HepG2 (cell line): ENCODE data around the gene HSD11B2. TPM values are rescaled to one million over a fixed set of nuclear protein-coding genes. Genes with fewer than 3 reads are reported as not detected.

Experiments used
- ARNTL ChIP-seq: sonication (generic); formaldehyde crosslinking; IDR thresholded peaks from 2 replicates; pipeline ENCODE4 v1.4.0; 2020; ENCODE audit warnings: mild to moderate bottlenecking, missing genetic modification reagents
- CBX2 ChIP-seq, 2 experiments: fragments of 200-600 bp in 1 of 2; sonication (generic); formaldehyde crosslinking in 1 of 2; IDR thresholded peaks; 2 replicates each; pipeline versions ENCODE4 v1.7.0 to v1.8.1; 2018 to 2022; ENCODE audit warnings: low read depth in 2 of 2, low read length in 1 of 2, mild to moderate bottlenecking in 1 of 2, missing genetic modification reagents in 1 of 2
- DPF2 ChIP-seq: sonication (generic); formaldehyde crosslinking; IDR thresholded peaks from 2 replicates; pipeline ENCODE4 v1.4.0; 2020; ENCODE audit warnings: mild to moderate bottlenecking, low read depth, missing genetic modification reagents, borderline replicate concordance
- ESRRA ChIP-seq: sonication (generic); formaldehyde crosslinking; IDR thresholded peaks from 2 replicates; pipeline ENCODE4 v1.5.1; 2020; ENCODE audit warnings: mild to moderate bottlenecking, low read depth, missing genetic modification reagents
- HCFC1 ChIP-seq: fragments of 150-350 bp; IDR thresholded peaks from 2 replicates; pipeline ENCODE4 v1.6.1; 2014; ENCODE audit warnings: low read depth, low read length
- IRF1 ChIP-seq: sonication (generic); formaldehyde crosslinking; IDR thresholded peaks from 2 replicates; pipeline ENCODE4 v1.4.0; 2020; ENCODE audit warnings: low read depth, mild to moderate bottlenecking, missing genetic modification reagents
- NAIF1 ChIP-seq: sonication (generic); formaldehyde crosslinking; IDR thresholded peaks from 2 replicates; pipeline ENCODE4 v1.5.0; 2020; ENCODE audit warnings: mild to moderate bottlenecking, missing genetic modification reagents, borderline replicate concordance
- NR3C1 ChIP-seq: sonication (generic); formaldehyde crosslinking; IDR thresholded peaks from 2 replicates; pipeline ENCODE4 v1.4.0; 2020; ENCODE audit warnings: missing genetic modification reagents
- PRPF4 ChIP-seq: fragments of 200-400 bp; formaldehyde crosslinking; IDR thresholded peaks from 2 replicates; pipeline ENCODE4 v1.6.1; 2016; ENCODE audit warnings: low read length, low read depth; ENCODE audit not compliant: poor library complexity, severe bottlenecking
- RNF2 ChIP-seq: fragments of 450-650 bp; conservative IDR thresholded peaks from 2 replicates; pipeline ENCODE4 v1.6.1; 2016; ENCODE audit warnings: low read depth
- RXRA ChIP-seq: sonication (generic); formaldehyde crosslinking; IDR thresholded peaks from 2 replicates; pipeline ENCODE4 v1.5.1; 2020; ENCODE audit warnings: missing genetic modification reagents
- SAP130 ChIP-seq: IDR thresholded peaks from 2 replicates; pipeline ENCODE4 v1.6.1; 2016; ENCODE audit warnings: low read depth
- SNAPC2 ChIP-seq: sonication (generic); formaldehyde crosslinking; IDR thresholded peaks from 2 replicates; pipeline ENCODE4 v1.8.1; 2022; ENCODE audit warnings: mild to moderate bottlenecking, missing genetic modification reagents
- TOPORS ChIP-seq: sonication (generic); formaldehyde crosslinking; IDR thresholded peaks from 2 replicates; pipeline ENCODE4 v1.8.0; 2023; ENCODE audit warnings: mild to moderate bottlenecking, missing genetic modification reagents
- ZHX1 ChIP-seq: sonication (generic); formaldehyde crosslinking; IDR thresholded peaks from 2 replicates; pipeline ENCODE4 v1.8.1; 2022; ENCODE audit warnings: low read depth, mild to moderate bottlenecking, missing genetic modification reagents
- ZNF260 ChIP-seq: sonication (generic); formaldehyde crosslinking; IDR thresholded peaks from 2 replicates; pipeline ENCODE4 v1.4.0; 2020; ENCODE audit warnings: missing genetic modification reagents, low read depth, mild to moderate bottlenecking, borderline replicate concordance
- ZNF33A ChIP-seq: sonication (generic); formaldehyde crosslinking; IDR thresholded peaks from 2 replicates; pipeline ENCODE4 v1.5.1; 2020; ENCODE audit warnings: missing genetic modification reagents, mild to moderate bottlenecking, moderate library complexity, borderline replicate concordance
- ZNF367 ChIP-seq: sonication (generic); formaldehyde crosslinking; IDR thresholded peaks from 2 replicates; pipeline ENCODE4 v1.4.0; 2020; ENCODE audit warnings: missing genetic modification reagents, borderline replicate concordance
- ZNF761 ChIP-seq: sonication (generic); formaldehyde crosslinking; conservative IDR thresholded peaks from 2 replicates; pipeline ENCODE4 v1.4.0; 2020; ENCODE audit warnings: mild to moderate bottlenecking, missing genetic modification reagents
- ZSCAN9 ChIP-seq: IDR thresholded peaks from 2 replicates; pipeline ENCODE4 v1.6.1; 2016; ENCODE audit warnings: borderline replicate concordance
- polyA plus RNA-seq, 8 experiments: library from polyadenylated mRNA; depleted of rRNA in 3 of 8; stranded (reverse) in 7 of 8; unstranded in 1 of 8; fragments of >200 nt; fragmentation: Illumina TruSeq in 4 of 8; extraction: Trizol in 4 of 8; gene quantifications; 2 replicates each; pipeline versions ENCODE4 v1.2.1 to v1.2.3, GENCODE V29; 2011 to 2016; ENCODE audit warnings: low read depth in 4 of 8, missing spikeins in 1 of 8, mixed read lengths in 1 of 8; ENCODE audit not compliant: insufficient read depth in 1 of 8
- total RNA-seq, 5 experiments: library from RNA; depleted of rRNA; stranded (reverse); fragments of >200 nt; fragmentation: Illumina TruSeq; extraction: Trizol; gene quantifications; 2 replicates each; pipeline ENCODE4 v1.2.3, GENCODE V29; 2016; ENCODE audit warnings: low read depth in 1 of 5
- TF ChIP-seq, protein P1 (sequence below): sonication (generic); formaldehyde crosslinking; IDR thresholded peaks from 2 replicates; pipeline ENCODE4 v1.5.1; 2020; ENCODE audit warnings: mild to moderate bottlenecking, moderate library complexity, missing genetic modification reagents
- TF ChIP-seq, protein P2 (sequence below): sonication (generic); formaldehyde crosslinking; IDR thresholded peaks from 2 replicates; pipeline ENCODE4 v1.4.0; 2020; ENCODE audit warnings: missing genetic modification reagents

Gene HSD11B2
- total and polyA plus RNA-seq, 2 of the 13 experiments (the other 11 are each of a cell fraction or from before 2014, with no cell fraction given) = 8.9 to 13.6 TPM

DNA sequence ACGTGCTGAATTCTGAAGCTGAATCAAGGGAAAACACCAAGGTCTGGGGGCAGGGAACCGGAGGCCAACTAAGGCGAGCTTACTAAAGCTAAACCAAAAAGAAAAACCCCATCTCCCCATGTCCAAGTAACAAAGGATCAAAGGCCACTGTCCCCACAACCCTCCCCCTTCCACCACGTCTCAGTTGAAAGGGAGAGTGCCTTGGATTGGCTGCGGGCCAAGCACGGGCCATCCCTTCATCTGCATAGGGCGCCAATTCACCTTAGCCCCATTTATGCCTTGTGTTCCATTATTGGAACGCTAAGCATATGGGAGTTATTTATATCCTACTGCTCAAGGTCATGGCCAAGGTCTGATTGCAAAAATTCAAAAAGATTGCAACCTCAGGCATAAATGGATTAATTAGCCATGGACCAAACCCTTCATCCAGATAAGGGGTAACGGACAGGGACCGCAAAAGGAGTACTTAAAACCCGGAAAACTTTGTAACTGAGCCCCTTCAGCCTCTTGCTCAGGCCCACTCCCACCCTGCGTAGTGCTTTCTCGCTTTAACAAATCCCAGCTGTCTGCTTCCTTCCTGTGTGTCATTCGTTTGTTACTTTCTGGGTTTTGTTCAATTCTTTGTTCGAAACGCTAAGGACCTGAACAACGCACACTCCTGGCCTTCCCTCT is 50.8 kb downstream of the HSD11B2 start (continued):
- TF ChIP-seq ZHX1 (CRISPR knock-in tag) (0 out of 2 replicates have a peak, but pooled peaks have one; percentile 29), TOPORS (CRISPR knock-in tag) (0 out of 2 replicates have a peak, but pooled peaks have one; percentile 28), HCFC1 (no peak), RNF2 (0 out of 2 replicates have a peak, but pooled peaks have one; percentile 3), DPF2 (CRISPR knock-in tag) (peak; percentile 44; the same call in 1 of the 2 replicates), ZNF367 (CRISPR knock-in tag) (no peak), ZNF761 (CRISPR knock-in tag) (peak; percentile 84; the same call in 1 of the 2 replicates), NAIF1 (CRISPR knock-in tag) (0 out of 2 replicates have a peak, but pooled peaks have one; percentile 3), ARNTL (CRISPR knock-in tag) (0 out of 2 replicates have a peak, but pooled peaks have one; percentile 14), IRF1 (no peak), ZNF33A (CRISPR knock-in tag) (no peak), CBX2 (IDR thresholded peaks at IDR 0.05; ENCODE audit: low read depth, low read length) (no peak), CBX2 (CRISPR knock-in tag; IDR thresholded peaks at IDR 0.05; ENCODE audit: low read depth) (0 out of 2 replicates have a peak, but pooled peaks have one; percentile 4), RXRA (CRISPR knock-in tag) (no peak), ESRRA (CRISPR knock-in tag) (no peak), SNAPC2 (CRISPR knock-in tag) (peak; percentile 14; the same call in 1 of the 2 replicates), ZSCAN9 (CRISPR knock-in tag) (no peak; the same call in 1 of the 2 replicates), SAP130 (CRISPR knock-in tag) (no peak), NR3C1 (CRISPR knock-in tag) (no peak), ZNF260 (CRISPR knock-in tag) (no peak), PRPF4 (no peak)
- TF ChIP-seq, protein P1, sequence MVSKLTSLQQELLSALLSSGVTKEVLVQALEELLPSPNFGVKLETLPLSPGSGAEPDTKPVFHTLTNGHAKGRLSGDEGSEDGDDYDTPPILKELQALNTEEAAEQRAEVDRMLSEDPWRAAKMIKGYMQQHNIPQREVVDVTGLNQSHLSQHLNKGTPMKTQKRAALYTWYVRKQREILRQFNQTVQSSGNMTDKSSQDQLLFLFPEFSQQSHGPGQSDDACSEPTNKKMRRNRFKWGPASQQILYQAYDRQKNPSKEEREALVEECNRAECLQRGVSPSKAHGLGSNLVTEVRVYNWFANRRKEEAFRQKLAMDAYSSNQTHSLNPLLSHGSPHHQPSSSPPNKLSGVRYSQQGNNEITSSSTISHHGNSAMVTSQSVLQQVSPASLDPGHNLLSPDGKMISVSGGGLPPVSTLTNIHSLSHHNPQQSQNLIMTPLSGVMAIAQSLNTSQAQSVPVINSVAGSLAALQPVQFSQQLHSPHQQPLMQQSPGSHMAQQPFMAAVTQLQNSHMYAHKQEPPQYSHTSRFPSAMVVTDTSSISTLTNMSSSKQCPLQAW (CRISPR knock-in tag) = 0 out of 2 replicates have a peak, but pooled peaks have one; percentile 28
- TF ChIP-seq, protein P2, sequence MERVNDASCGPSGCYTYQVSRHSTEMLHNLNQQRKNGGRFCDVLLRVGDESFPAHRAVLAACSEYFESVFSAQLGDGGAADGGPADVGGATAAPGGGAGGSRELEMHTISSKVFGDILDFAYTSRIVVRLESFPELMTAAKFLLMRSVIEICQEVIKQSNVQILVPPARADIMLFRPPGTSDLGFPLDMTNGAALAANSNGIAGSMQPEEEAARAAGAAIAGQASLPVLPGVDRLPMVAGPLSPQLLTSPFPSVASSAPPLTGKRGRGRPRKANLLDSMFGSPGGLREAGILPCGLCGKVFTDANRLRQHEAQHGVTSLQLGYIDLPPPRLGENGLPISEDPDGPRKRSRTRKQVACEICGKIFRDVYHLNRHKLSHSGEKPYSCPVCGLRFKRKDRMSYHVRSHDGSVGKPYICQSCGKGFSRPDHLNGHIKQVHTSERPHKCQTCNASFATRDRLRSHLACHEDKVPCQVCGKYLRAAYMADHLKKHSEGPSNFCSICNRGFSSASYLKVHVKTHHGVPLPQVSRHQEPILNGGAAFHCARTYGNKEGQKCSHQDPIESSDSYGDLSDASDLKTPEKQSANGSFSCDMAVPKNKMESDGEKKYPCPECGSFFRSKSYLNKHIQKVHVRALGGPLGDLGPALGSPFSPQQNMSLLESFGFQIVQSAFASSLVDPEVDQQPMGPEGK (CRISPR knock-in tag) = 0 out of 2 replicates have a peak, but pooled peaks have one; percentile 38
